SU-DHL-6 (cell line): ENCODE data around the gene MAP2K1.
"Not testable (repeated sequence)": the region's sequence is repeated elsewhere in the genome, so short reads cannot be mapped to it uniquely, and the experiment has no call there.

ENCODE experiments used
- H2AFZ ChIP-seq: fragments of 200-600 bp; sonication (generic); 2 replicates; pipeline ENCODE4 v1.6.1; 2014; ENCODE audit warnings: low read depth, mild to moderate bottlenecking, moderate library complexity, mixed read lengths, antibody characterized with exemption, low read length; ENCODE audit not compliant: severe bottlenecking
- H3F3A ChIP-seq: fragments of 200-600 bp; shearing (Covaris generic); 2 replicates; pipeline ENCODE4 v1.6.0; 2016; ENCODE audit warnings: antibody characterized with exemption, mild to moderate bottlenecking; ENCODE audit not compliant: insufficient read depth
- H3K27ac ChIP-seq: fragments of 200-600 bp; sonication (generic); 2 replicates; pipeline ENCODE4 v1.5.1; 2016; ENCODE audit warnings: low read depth, mild to moderate bottlenecking, low read length, moderate library complexity, mixed read lengths
- H3K27me3 ChIP-seq: fragments of 200-600 bp; sonication (generic), shearing (Covaris generic); 2 replicates; pipeline ENCODE4 v1.6.0; 2014; ENCODE audit warnings: mild to moderate bottlenecking, low read length
- H3K36me3 ChIP-seq: fragments of 200-600 bp; sonication (generic); 2 replicates; pipeline ENCODE4 v1.6.1; 2014; ENCODE audit warnings: mild to moderate bottlenecking, low read length, mixed read lengths
- H3K4me2 ChIP-seq: fragments of 300-600, 200-600 bp; shearing (Covaris generic), sonication (generic); 2 replicates; pipeline ENCODE4 v1.6.0; 2014; ENCODE audit warnings: low read length, low read depth, mild to moderate bottlenecking; ENCODE audit not compliant: poor library complexity, severe bottlenecking
- H3K4me3 ChIP-seq: fragments of 200-600 bp; sonication (generic); 2 replicates; pipeline ENCODE4 v1.5.1; 2014; ENCODE audit warnings: antibody characterized with exemption, low read length, mild to moderate bottlenecking, mixed read lengths; ENCODE audit not compliant: insufficient read depth, poor library complexity, severe bottlenecking
- H3K79me2 ChIP-seq: fragments of 200-600 bp; sonication (generic); 2 replicates; pipeline ENCODE4 v1.6.1; 2014; ENCODE audit warnings: mild to moderate bottlenecking, low read length, moderate library complexity; ENCODE audit not compliant: insufficient read depth
- H3K9ac ChIP-seq: fragments of 200-600 bp; sonication (generic); 2 replicates; pipeline ENCODE4 v1.7.0; 2014; ENCODE audit warnings: mild to moderate bottlenecking, low read length
- H3K9me2 ChIP-seq: fragments of 200-600 bp; sonication (generic); replicated peaks from 2 replicates; pipeline ENCODE4 v1.6.1; 2014; ENCODE audit warnings: low read length; ENCODE audit not compliant: insufficient read depth
- H3K9me3 ChIP-seq: fragments of 200-600 bp; sonication (generic); 2 replicates; pipeline ENCODE4 v1.6.1; 2014; ENCODE audit warnings: low read length, mixed read lengths; ENCODE audit not compliant: insufficient read depth
- H4K20me1 ChIP-seq: fragments of 200-600 bp; sonication (generic); 2 replicates; pipeline ENCODE4 v1.6.1; 2014; ENCODE audit warnings: low read depth, mild to moderate bottlenecking, antibody characterized with exemption, low read length, moderate library complexity, mixed read lengths
- CTCF ChIP-seq: fragments of 200-600 bp; sonication (generic); IDR thresholded peaks from one replicate; pipeline ENCODE4 v1.5.1; 2017; ENCODE audit warnings: antibody characterized with exemption, mild to moderate bottlenecking, low read length, moderate library complexity; ENCODE audit not compliant: insufficient read depth, poor library complexity, severe bottlenecking
- EZH2phosphoT487 ChIP-seq: fragments of 200-600 bp; sonication (generic), shearing (Covaris generic); conservative IDR thresholded peaks from 2 replicates; pipeline ENCODE4 v1.6.1; 2018; ENCODE audit warnings: mild to moderate bottlenecking, antibody characterized with exemption, low read length, moderate library complexity, mixed read lengths

MAP2K1 gene

DNA sequence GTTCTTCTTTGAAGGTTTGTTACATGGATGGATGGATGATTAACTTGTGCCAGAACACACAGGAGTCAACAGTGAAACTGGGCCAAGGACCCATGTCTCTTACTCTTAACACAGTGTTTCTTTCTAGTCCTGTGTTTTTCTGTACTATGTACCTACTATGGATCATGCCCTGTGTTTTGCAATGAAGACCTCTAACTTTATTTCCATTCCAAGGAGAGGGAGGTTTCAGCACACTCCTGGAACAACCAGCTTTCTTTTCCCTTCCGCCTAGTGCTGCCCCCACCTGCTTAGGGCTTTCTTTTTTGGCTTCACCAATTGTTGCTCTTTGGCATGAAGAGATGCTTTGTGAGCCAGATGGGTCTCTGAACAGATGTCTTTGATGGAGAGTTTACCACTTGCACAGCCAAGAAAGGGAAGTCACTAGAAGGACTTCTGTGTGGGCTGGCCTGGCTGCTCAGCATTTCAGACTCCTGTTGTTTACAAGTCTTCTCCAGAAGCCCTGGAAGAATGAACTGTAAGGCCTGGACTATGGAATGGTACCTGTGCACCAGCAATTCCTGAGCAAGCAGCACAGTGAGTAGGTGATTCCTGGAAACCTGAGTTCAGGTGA lies 66.4 kb downstream of the MAP2K1 start:
- Histone ChIP-seq H3K27ac (no peak overlapping the region; the same call in 1 of the 2 replicates), H3K4me3 (no peak overlapping the region), H3K9me2 (no peaks in the 10 kb centered on the region), H3K79me2 (no peaks in the 10 kb centered on the region), H3K4me2 (no peak overlapping the region), H4K20me1 (no peaks in the 10 kb centered on the region), H3K36me3 (peaks cover 3% of the 10 kb centered on the region; the same call in 1 of the 2 replicates), H2AFZ (no peak overlapping the region), H3K27me3 (no peaks in the 10 kb centered on the region), H3K9me3 (no peaks in the 10 kb centered on the region), H3F3A (peaks cover 6% of the 10 kb centered on the region; the same call in 1 of the 2 replicates), H3K9ac (no peak overlapping the region)
- no peak for TF ChIP-seq CTCF
- no peak for TF ChIP-seq EZH2phosphoT487

DNA sequence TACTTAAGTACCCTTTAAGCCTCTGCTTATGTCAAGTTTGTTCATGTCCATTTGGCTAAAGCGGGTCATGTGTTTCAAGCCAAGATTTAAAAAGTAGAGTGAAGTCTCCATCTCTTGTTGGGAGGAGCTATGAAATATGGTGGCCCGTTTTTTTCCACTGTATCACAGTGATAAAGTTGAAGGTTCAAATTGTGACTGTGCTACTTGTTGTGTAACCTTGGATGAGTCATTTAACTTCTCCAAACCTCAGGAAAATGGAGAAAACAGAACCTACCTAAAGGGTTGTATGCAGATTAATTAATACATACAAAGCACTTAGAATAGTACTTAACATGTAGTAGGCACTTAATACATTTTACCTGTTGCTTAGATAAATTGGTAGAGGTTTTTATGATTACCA lies 67.4 kb downstream of the MAP2K1 start:
- H3K9me3 ChIP-seq, result no peaks in the 10 kb centered on the region
- no peaks in the 10 kb centered on the region for H3K9me2 ChIP-seq
- H4K20me1 ChIP-seq, result no peaks in the 10 kb centered on the region
- no peak overlapping the region for H3K9ac ChIP-seq
- no peaks in the 10 kb centered on the region for H3K27me3 ChIP-seq
- no peak for TF ChIP-seq EZH2phosphoT487
- H3K4me3 ChIP-seq, result no peak overlapping the region
- H2AFZ ChIP-seq, result no peak overlapping the region
- no peaks in the 10 kb centered on the region for H3K79me2 ChIP-seq
- no peak overlapping the region for H3K27ac ChIP-seq
- no peaks in the 10 kb centered on the region; the same call in 1 of the 2 replicates for H3K36me3 ChIP-seq
- no peak overlapping the region for H3K4me2 ChIP-seq
- peaks cover 6% of the 10 kb centered on the region; the same call in 1 of the 2 replicates for H3F3A ChIP-seq

DNA sequence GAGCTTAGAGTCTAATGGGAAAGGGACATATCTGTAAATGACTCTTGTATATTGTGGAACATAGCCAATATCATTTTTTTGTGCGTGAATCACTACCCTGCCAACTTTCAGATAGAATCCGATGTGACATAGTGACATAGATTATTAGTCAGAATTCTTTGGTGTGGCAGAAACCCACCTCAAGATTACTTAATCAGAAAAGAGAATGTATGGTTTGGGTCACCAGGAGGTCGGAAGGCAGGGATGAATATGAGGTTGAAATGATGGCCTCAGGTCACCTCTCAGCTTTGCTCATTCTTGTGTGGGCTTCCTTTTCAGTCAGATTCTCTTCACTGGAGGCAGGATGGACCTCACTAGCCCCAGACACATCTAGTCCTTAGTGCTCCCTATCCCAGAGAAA lies 69.5 kb downstream of the MAP2K1 start:
- no peak overlapping the region for H2AFZ ChIP-seq
- no peaks in the 10 kb centered on the region for H3K36me3 ChIP-seq
- H3K9me3 ChIP-seq, result no peaks in the 10 kb centered on the region
- H4K20me1 ChIP-seq, result no peaks in the 10 kb centered on the region
- H3K9me2 ChIP-seq, result no peaks in the 10 kb centered on the region
- peak overlapping the region; percentile 51 for H3K27ac ChIP-seq
- no peak overlapping the region for H3K4me3 ChIP-seq
- no peak overlapping the region for H3K9ac ChIP-seq
- H3F3A ChIP-seq, result peaks cover 6% of the 10 kb centered on the region; the same call in 1 of the 2 replicates
- no peak for TF ChIP-seq CTCF
- no peak for TF ChIP-seq EZH2phosphoT487
- no peaks in the 10 kb centered on the region for H3K79me2 ChIP-seq
- H3K27me3 ChIP-seq, result no peaks in the 10 kb centered on the region
- H3K4me2 ChIP-seq, result peak overlapping the region; percentile 26

- no peaks in the 10 kb centered on the region for H3K9me2 ChIP-seq
- H2AFZ ChIP-seq, result no peak overlapping the region
- no peak overlapping the region for H3K27ac ChIP-seq
- no peaks in the 10 kb centered on the region for H4K20me1 ChIP-seq
- no peaks in the 10 kb centered on the region for H3K9me3 ChIP-seq
- H3K9ac ChIP-seq, result no peak overlapping the region
- H3F3A ChIP-seq, result no peaks in the 10 kb centered on the region
- no peak overlapping the region for H3K4me3 ChIP-seq
- TF ChIP-seq CTCF, result no peak
- no peak for TF ChIP-seq EZH2phosphoT487
- no peaks in the 10 kb centered on the region for H3K36me3 ChIP-seq
- H3K79me2 ChIP-seq, result no peaks in the 10 kb centered on the region
- no peak overlapping the region for H3K4me2 ChIP-seq
- H3K27me3 ChIP-seq, result no peaks in the 10 kb centered on the region
Measured at GRCh38 chr15:66459818-66460615, 73.3 kb downstream of the MAP2K1 start.

- H3K4me2 ChIP-seq, H3K9me3 ChIP-seq, H3K27me3 ChIP-seq, H3F3A ChIP-seq, H3K36me3 ChIP-seq, H3K27ac ChIP-seq, H3K9me2 ChIP-seq, H4K20me1 ChIP-seq, H2AFZ ChIP-seq, H3K79me2 ChIP-seq, H3K9ac ChIP-seq, H3K4me3 ChIP-seq: not testable (repeated sequence)
Measured at GRCh38 chr15:66461294-66461693, 74.6 kb downstream of the MAP2K1 start.
